ENCODE measurements around the gene KRT72. TPM values are rescaled to one million over a fixed set of nuclear protein-coding genes. Genes with fewer than 3 reads are reported as not detected.

Gene KRT72
- polyA plus RNA-seq, 1 donor (not counting 4 experiments of a cell fraction or from before 2014, with no cell fraction given) = not detected

- no peak for FAIRE-seq
- Histone ChIP-seq H3K36me3 (ENCODE audit: control insufficient read depth in 2 of 2, extremely low read depth in 1 of 2, insufficient read depth in 2 of 2, low read length in 2 of 2) (no peaks in the 10 kb centered on the region), H3K9ac (ENCODE audit: control insufficient read depth, extremely low read depth, insufficient read depth, low read length) (no peak overlapping the region), H4K20me1 (ENCODE audit: control insufficient read depth, extremely low read depth, insufficient read depth, low read length) (no peaks in the 10 kb centered on the region), H3K9me3 (ENCODE audit: control insufficient read depth, low read depth, low read length) (no peaks in the 10 kb centered on the region), H3K27ac (ENCODE audit: control insufficient read depth, insufficient read depth, low read length) (no peak overlapping the region), H3K27me3 (ENCODE audit: control insufficient read depth, extremely low read depth, insufficient read depth, low read length) (peaks cover 6% of the 10 kb centered on the region), H3K9me1 (ENCODE audit: control insufficient read depth, extremely low read depth, insufficient read depth, low read length) (no peaks in the 10 kb centered on the region), H3K4me3 (ENCODE audit: control insufficient read depth in 2 of 3, extremely low read depth in 1 of 3, insufficient read depth in 2 of 3, low read depth in 1 of 3, low read length in 3 of 3) (no peak overlapping the region), H3K4me2 (ENCODE audit: control insufficient read depth, extremely low read depth, insufficient read depth, low read depth, low read length) (no peak overlapping the region), H3K79me2 (ENCODE audit: control insufficient read depth, insufficient read depth, low read length) (no peaks in the 10 kb centered on the region), H3K4me1 (ENCODE audit: control insufficient read depth, extremely low read depth, insufficient read depth, low read length) (no peaks in the 10 kb centered on the region), H2AFZ (ENCODE audit: control insufficient read depth, low read length) (no peak overlapping the region)
- TF ChIP-seq, protein P1, sequence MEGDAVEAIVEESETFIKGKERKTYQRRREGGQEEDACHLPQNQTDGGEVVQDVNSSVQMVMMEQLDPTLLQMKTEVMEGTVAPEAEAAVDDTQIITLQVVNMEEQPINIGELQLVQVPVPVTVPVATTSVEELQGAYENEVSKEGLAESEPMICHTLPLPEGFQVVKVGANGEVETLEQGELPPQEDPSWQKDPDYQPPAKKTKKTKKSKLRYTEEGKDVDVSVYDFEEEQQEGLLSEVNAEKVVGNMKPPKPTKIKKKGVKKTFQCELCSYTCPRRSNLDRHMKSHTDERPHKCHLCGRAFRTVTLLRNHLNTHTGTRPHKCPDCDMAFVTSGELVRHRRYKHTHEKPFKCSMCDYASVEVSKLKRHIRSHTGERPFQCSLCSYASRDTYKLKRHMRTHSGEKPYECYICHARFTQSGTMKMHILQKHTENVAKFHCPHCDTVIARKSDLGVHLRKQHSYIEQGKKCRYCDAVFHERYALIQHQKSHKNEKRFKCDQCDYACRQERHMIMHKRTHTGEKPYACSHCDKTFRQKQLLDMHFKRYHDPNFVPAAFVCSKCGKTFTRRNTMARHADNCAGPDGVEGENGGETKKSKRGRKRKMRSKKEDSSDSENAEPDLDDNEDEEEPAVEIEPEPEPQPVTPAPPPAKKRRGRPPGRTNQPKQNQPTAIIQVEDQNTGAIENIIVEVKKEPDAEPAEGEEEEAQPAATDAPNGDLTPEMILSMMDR (optimal IDR thresholded peaks at IDR 0.05 in 1 of 3, IDR thresholded peaks at IDR 0.05 in 1 of 3, conservative IDR thresholded peaks at IDR 0.05 in 1 of 3; ENCODE audit: extremely low read depth in 1 of 3, insufficient read depth in 2 of 3, low read length in 3 of 3) = no peak
- TF ChIP-seq EZH2 (IDR thresholded peaks at IDR 0.05; ENCODE audit: low read length) = no peak
- DNase-seq (ENCODE audit: low read depth, low spot score) = no peak
- dilution Hi-C loops (cut with MboI; ENCODE audit: extremely low pct_ligation_motif_present, low sequenced_read_pairs) = no loop called here
Measured at GRCh38 chr12:52636592-52637258, 35.5 kb upstream of the KRT72 start.

- Histone ChIP-seq H3K9ac (ENCODE audit: control insufficient read depth, extremely low read depth, insufficient read depth, low read length) (no peak overlapping the region), H3K4me3 (ENCODE audit: control insufficient read depth in 2 of 3, extremely low read depth in 1 of 3, insufficient read depth in 2 of 3, low read depth in 1 of 3, low read length in 3 of 3) (no peak overlapping the region), H3K27ac (ENCODE audit: control insufficient read depth, insufficient read depth, low read length) (no peak overlapping the region), H2AFZ (ENCODE audit: control insufficient read depth, low read length) (no peak overlapping the region), H3K9me3 (ENCODE audit: control insufficient read depth, low read depth, low read length) (no peaks in the 10 kb centered on the region), H3K79me2 (ENCODE audit: control insufficient read depth, insufficient read depth, low read length) (no peaks in the 10 kb centered on the region), H3K9me1 (ENCODE audit: control insufficient read depth, extremely low read depth, insufficient read depth, low read length) (no peaks in the 10 kb centered on the region), H3K27me3 (ENCODE audit: control insufficient read depth, extremely low read depth, insufficient read depth, low read length) (peaks cover 10% of the 10 kb centered on the region), H4K20me1 (ENCODE audit: control insufficient read depth, extremely low read depth, insufficient read depth, low read length) (no peaks in the 10 kb centered on the region), H3K4me1 (ENCODE audit: control insufficient read depth, extremely low read depth, insufficient read depth, low read length) (no peaks in the 10 kb centered on the region), H3K4me2 (ENCODE audit: control insufficient read depth, extremely low read depth, insufficient read depth, low read depth, low read length) (no peak overlapping the region), H3K36me3 (ENCODE audit: control insufficient read depth in 2 of 2, extremely low read depth in 1 of 2, insufficient read depth in 2 of 2, low read length in 2 of 2) (no peaks in the 10 kb centered on the region)
- TF ChIP-seq, protein P1 (optimal IDR thresholded peaks at IDR 0.05 in 1 of 3, IDR thresholded peaks at IDR 0.05 in 1 of 3, conservative IDR thresholded peaks at IDR 0.05 in 1 of 3; ENCODE audit: extremely low read depth in 1 of 3, insufficient read depth in 2 of 3, low read length in 3 of 3) = no peak
- no peak for TF ChIP-seq EZH2 (IDR thresholded peaks at IDR 0.05; ENCODE audit: low read length)
- no peak for FAIRE-seq
- DNase-seq (ENCODE audit: low read depth, low spot score) = no peak
- dilution Hi-C loops (cut with MboI; ENCODE audit: extremely low pct_ligation_motif_present, low sequenced_read_pairs) = no loop called here
Measured at GRCh38 chr12:52636189-52636588, 34.9 kb upstream of the KRT72 start.

Measured in keratinocyte (primary cell).